Liver (tissue), 9 donors: ENCODE results near the gene TSPAN18. TPM values are rescaled to one million over a fixed set of nuclear protein-coding genes. Genes with fewer than 3 reads are reported as not detected.

Source experiments
- DNase-seq: peaks from one replicate; pipeline ENCODE4 v3.0.0-alpha.2; 2017; ENCODE audit warnings: low spot score
- H3K27ac ChIP-seq, 2 donors: one replicate each; pipeline ENCODE4 v1.7.0; 2013; ENCODE audit warnings: inconsistent platforms in 2 of 2, low read length in 2 of 2, control low read depth in 1 of 2, low read depth in 1 of 2, mild to moderate bottlenecking in 1 of 2
- H3K27me3 ChIP-seq, 4 donors: one replicate each; pipeline versions ENCODE4 v1.6.1 to v1.7.0; 2013; ENCODE audit warnings: low read length in 3 of 4, inconsistent platforms in 1 of 4, mild to moderate bottlenecking in 1 of 4, moderate library complexity in 1 of 4; ENCODE audit not compliant: control insufficient read depth in 4 of 4, insufficient read depth in 4 of 4
- H3K36me3 ChIP-seq, 4 donors: one replicate each; pipeline versions ENCODE4 v1.6.1 to v1.7.0; 2013; ENCODE audit warnings: low read length in 3 of 4, mild to moderate bottlenecking in 3 of 4, low read depth in 1 of 4, moderate library complexity in 1 of 4; ENCODE audit not compliant: control insufficient read depth in 4 of 4, insufficient read depth in 3 of 4
- H3K4me1 ChIP-seq, 4 donors: one replicate each; pipeline versions ENCODE4 v1.6.1 to v1.7.0; 2013; ENCODE audit warnings: low read length in 3 of 4, mild to moderate bottlenecking in 3 of 4, moderate library complexity in 1 of 4; ENCODE audit not compliant: control insufficient read depth in 4 of 4, insufficient read depth in 4 of 4
- H3K4me3 ChIP-seq, 3 donors: one replicate each; pipeline versions ENCODE4 v1.6.1 to v1.7.0; 2013; ENCODE audit warnings: low read length in 3 of 3, control low read depth in 1 of 3, low read depth in 1 of 3, mild to moderate bottlenecking in 1 of 3
- H3K9ac ChIP-seq, 2 donors: one replicate each; pipeline ENCODE4 v1.7.0; 2013; ENCODE audit warnings: low read length in 2 of 2, mild to moderate bottlenecking in 2 of 2, moderate library complexity in 2 of 2, control low read depth in 1 of 2, low read depth in 1 of 2
- H3K9me3 ChIP-seq, 4 donors: one replicate each; pipeline versions ENCODE4 v1.6.1 to v1.7.0; 2013; ENCODE audit warnings: low read length in 3 of 4; ENCODE audit not compliant: control insufficient read depth in 4 of 4
- ATF3 ChIP-seq: IDR thresholded peaks from 2 replicates; pipeline ENCODE4 v1.6.1; 2016; ENCODE audit warnings: antibody characterized with exemption
- CTCF ChIP-seq: fragments of 150-350 bp; IDR thresholded peaks from 2 replicates; pipeline ENCODE4 v1.5.1; 2017; ENCODE audit warnings: improper control_type of control experiment, low read depth, low read length; ENCODE audit not compliant: missing input control
- EGR1 ChIP-seq, 2 donors: IDR thresholded peaks; 2 replicates each; pipeline ENCODE4 v1.6.1; 2016 to 2018; ENCODE audit warnings: antibody characterized with exemption in 2 of 2, low read depth in 2 of 2
- FOXA1 ChIP-seq: IDR thresholded peaks from 2 replicates; pipeline ENCODE4 v1.6.1; 2016; ENCODE audit warnings: antibody characterized with exemption
- FOXA2 ChIP-seq: IDR thresholded peaks from 2 replicates; pipeline ENCODE4 v1.6.1; 2016; ENCODE audit warnings: antibody characterized with exemption
- GABPA ChIP-seq, 2 donors: IDR thresholded peaks in 1 of 2; conservative IDR thresholded peaks in 1 of 2; 2 replicates each; pipeline ENCODE4 v1.6.1; 2016; ENCODE audit warnings: antibody characterized with exemption in 2 of 2, mild to moderate bottlenecking in 1 of 2, moderate library complexity in 1 of 2
- HNF4A ChIP-seq, 2 donors: conservative IDR thresholded peaks; 2 replicates each; pipeline ENCODE4 v1.6.1; 2016; ENCODE audit warnings: antibody characterized with exemption in 2 of 2, mild to moderate bottlenecking in 2 of 2
- HNF4G ChIP-seq: IDR thresholded peaks from 2 replicates; pipeline ENCODE4 v1.6.1; 2016; ENCODE audit warnings: antibody characterized with exemption
- JUND ChIP-seq, 2 donors: IDR thresholded peaks; 2 replicates each; pipeline ENCODE4 v1.6.1; 2016; ENCODE audit warnings: antibody characterized with exemption in 2 of 2
- MAX ChIP-seq: IDR thresholded peaks from 2 replicates; pipeline ENCODE4 v1.6.1; 2016; ENCODE audit warnings: antibody characterized with exemption
- NR2F2 ChIP-seq: IDR thresholded peaks from 2 replicates; pipeline ENCODE4 v1.6.1; 2016; ENCODE audit warnings: antibody characterized with exemption
- RAD21 ChIP-seq, 2 donors: IDR thresholded peaks; 2 replicates each; pipeline ENCODE4 v1.6.1; 2016; ENCODE audit warnings: antibody characterized with exemption in 2 of 2, mild to moderate bottlenecking in 2 of 2
- REST ChIP-seq: IDR thresholded peaks from 2 replicates; pipeline ENCODE4 v1.6.1; 2016; ENCODE audit warnings: antibody characterized with exemption, mild to moderate bottlenecking
- RXRA ChIP-seq, 2 donors: IDR thresholded peaks; 2 replicates each; pipeline ENCODE4 v1.6.1; 2017 to 2018; ENCODE audit warnings: antibody characterized with exemption in 2 of 2, mild to moderate bottlenecking in 1 of 2
- SP1 ChIP-seq: IDR thresholded peaks from 2 replicates; pipeline ENCODE4 v1.6.1; 2018; ENCODE audit warnings: antibody characterized with exemption, mild to moderate bottlenecking
- TAF1 ChIP-seq: conservative IDR thresholded peaks from 2 replicates; pipeline ENCODE4 v1.6.1; 2016; ENCODE audit warnings: antibody characterized with exemption, mild to moderate bottlenecking
- YY1 ChIP-seq: IDR thresholded peaks from 2 replicates; pipeline ENCODE4 v1.6.1; 2016; ENCODE audit warnings: antibody characterized with exemption, mild to moderate bottlenecking
- ZBTB33 ChIP-seq: IDR thresholded peaks from 2 replicates; pipeline ENCODE4 v1.6.1; 2016; ENCODE audit warnings: antibody characterized with exemption
- WGBS: extraction: QIAGEN DNeasy Blood & Tissue Kit; methylation state at CpG from one replicate; pipeline ENCODE4 v1.1.7; 2013; 5-methylcytosine and 5-hydroxymethylcytosine counted together
- polyA plus RNA-seq, 2 donors: library from polyadenylated mRNA; stranded (reverse) in 1 of 2; unstranded in 1 of 2; fragments of 200-250 nt in 1 of 2; fragments of >200 nt in 1 of 2; fragmentation: Nextera tagmentation in 1 of 2; extraction: Ambion mirVana in 1 of 2; gene quantifications; one replicate each; pipeline versions ENCODE4 v1.2.1 to v1.2.3, GENCODE V29; 2013 to 2015
- total RNA-seq, 2 donors: library from RNA; depleted of rRNA; stranded (reverse); fragments of >200 nt; gene quantifications; one replicate each; pipeline ENCODE4 v1.2.3, GENCODE V29; 2014
- donor health status: healthy.
- donor health status: healthy.
- donor health status: healthy.
- donor health status: healthy.
- donor health status: healthy.

TSPAN18 gene
- total and polyA plus RNA-seq, 4 donors: 1.2 to 5.0 (median 2.8) TPM

- H3K4me3 ChIP-seq: no peak overlapping the region
- WGBS: 95% methylated on average over 2 of the region's 2 CpGs
- TF ChIP-seq REST (no peak), FOXA1 (no peak), JUND (IDR thresholded peaks at IDR 0.05) (no peak), EGR1 (IDR thresholded peaks at IDR 0.05; ENCODE audit: low read depth in 2 of 2) (no peak), ZBTB33 (no peak), RAD21 (IDR thresholded peaks at IDR 0.05) (no peak)
- no peak for DNase-seq
- H3K4me1 ChIP-seq: no peaks in the 10 kb centered on the region
- H3K27me3 ChIP-seq: peaks cover 0 to 7% (median 0%) of the 10 kb centered on the region in 4 donors
- H3K9ac ChIP-seq: no peak overlapping the region
- H3K36me3 ChIP-seq: no peaks in the 10 kb centered on the region
- no peak overlapping the region for H3K27ac ChIP-seq
- H3K9me3 ChIP-seq: no peaks in the 10 kb centered on the region
Measured at GRCh38 chr11:44733877-44734276, 7.1 kb downstream of the TSPAN18 start.

GRCh38 chr11:44734843-44735381 is 8.2 kb downstream of the TSPAN18 start:
- no peak for DNase-seq
- H3K36me3 ChIP-seq: no peaks in the 10 kb centered on the region
- 90% methylated on average over 7 of the region's 7 CpGs for WGBS

More at GRCh38 chr11:44734843-44735381, 8.2 kb downstream of the TSPAN18 start:
- Histone ChIP-seq H3K27ac (no peak overlapping the region), H3K4me1 (no peaks in the 10 kb centered on the region), H3K9ac (no peak overlapping the region), H3K9me3 (no peaks in the 10 kb centered on the region), H3K27me3 (peaks cover 0 to 2% (median 0%) of the 10 kb centered on the region in 4 donors), H3K4me3 (no peak overlapping the region)
- no peak for TF ChIP-seq EGR1 (IDR thresholded peaks at IDR 0.05; ENCODE audit: low read depth in 2 of 2)
- no peak for TF ChIP-seq NR2F2
- no peak for TF ChIP-seq HNF4G
- no peak for TF ChIP-seq HNF4A (conservative IDR thresholded peaks at IDR 0.05)
- TF ChIP-seq GABPA (IDR thresholded peaks at IDR 0.05 in 1 of 2, conservative IDR thresholded peaks at IDR 0.05 in 1 of 2): no peak
- no peak for TF ChIP-seq RXRA (IDR thresholded peaks at IDR 0.05)
- no peak for TF ChIP-seq RAD21 (IDR thresholded peaks at IDR 0.05)
- no peak for TF ChIP-seq ATF3
- no peak for TF ChIP-seq ZBTB33
- no peak for TF ChIP-seq YY1
- TF ChIP-seq REST: no peak
- no peak for TF ChIP-seq TAF1
- TF ChIP-seq FOXA1: no peak
- no peak for TF ChIP-seq CTCF
- TF ChIP-seq FOXA2: no peak
- TF ChIP-seq JUND (IDR thresholded peaks at IDR 0.05): no peak
- no peak for TF ChIP-seq MAX
- TF ChIP-seq SP1: no peak
